OCI-LY3 (cell line): ENCODE data around the gene RPS6KA5.

Experiments
- H2AFZ ChIP-seq: fragments of 200-600, 300-600 bp; shearing (Covaris generic); 2 replicates; pipeline ENCODE4 v1.6.0; 2014; ENCODE audit warnings: antibody characterized with exemption, low read depth, low read length
- H3K27ac ChIP-seq: fragments of 200-600, 300-600 bp; sonication (generic); 2 replicates; pipeline ENCODE4 v1.5.1; 2014; ENCODE audit warnings: mild to moderate bottlenecking, low read length, moderate library complexity, mixed read lengths
- H3K27me3 ChIP-seq: fragments of 200-600, 300-600 bp; sonication (generic); 2 replicates; pipeline ENCODE4 v1.6.1; 2014; ENCODE audit warnings: low read depth, low read length, mixed read lengths
- H3K36me3 ChIP-seq: fragments of 200-600, 300-600 bp; sonication (generic); replicated peaks from 2 replicates; pipeline ENCODE3; 2014; ENCODE audit warnings: low read depth, low read length, mixed read lengths
- H3K4me1 ChIP-seq: fragments of 300-600, 200-600 bp; sonication (generic); 2 replicates; pipeline ENCODE4 v1.6.1; 2014; ENCODE audit warnings: low read length, mixed read lengths
- H3K4me2 ChIP-seq: fragments of 200-600, 300-600 bp; sonication (generic); 2 replicates; pipeline ENCODE4 v1.6.1; 2014; ENCODE audit warnings: low read length, mixed read lengths
- H3K4me3 ChIP-seq: fragments of 300-600, 200-600 bp; sonication (generic); 2 replicates; pipeline ENCODE4 v1.5.1; 2014; ENCODE audit warnings: antibody characterized with exemption, mild to moderate bottlenecking, low read length, moderate library complexity
- H3K79me2 ChIP-seq: fragments of 300-600, 200-600 bp; shearing (Covaris generic); 2 replicates; pipeline ENCODE4 v1.6.1; 2014; ENCODE audit warnings: mild to moderate bottlenecking, low read length, mixed read lengths
- H3K9ac ChIP-seq: fragments of 300-600, 200-600 bp; shearing (Covaris generic); 2 replicates; pipeline ENCODE4 v1.6.0; 2014; ENCODE audit warnings: mild to moderate bottlenecking, low read length, moderate library complexity
- H3K9me3 ChIP-seq: fragments of 200-600, 300-600 bp; shearing (Covaris generic); 2 replicates; pipeline ENCODE4 v1.6.1; 2014; ENCODE audit warnings: low read length, mixed read lengths; ENCODE audit not compliant: insufficient read depth
- H4K20me1 ChIP-seq: fragments of 200-600, 300-600 bp; sonication (generic); 2 replicates; pipeline ENCODE4 v1.6.1; 2016; ENCODE audit warnings: low read length, mixed read lengths; ENCODE audit not compliant: insufficient read depth
- EZH2phosphoT487 ChIP-seq: fragments of 200-600 bp; shearing (Covaris generic); IDR thresholded peaks from 2 replicates; pipeline ENCODE4 v1.6.1; 2018; ENCODE audit warnings: antibody characterized with exemption, mixed run types, low read depth
- TF ChIP-seq, protein P1 (sequence below): fragments of 200-600, 300-600 bp; sonication (generic); IDR thresholded peaks from 2 replicates; pipeline ENCODE4 v1.5.1; 2014; ENCODE audit warnings: antibody characterized with exemption, low read length, low read depth

Gene RPS6KA5

DNA sequence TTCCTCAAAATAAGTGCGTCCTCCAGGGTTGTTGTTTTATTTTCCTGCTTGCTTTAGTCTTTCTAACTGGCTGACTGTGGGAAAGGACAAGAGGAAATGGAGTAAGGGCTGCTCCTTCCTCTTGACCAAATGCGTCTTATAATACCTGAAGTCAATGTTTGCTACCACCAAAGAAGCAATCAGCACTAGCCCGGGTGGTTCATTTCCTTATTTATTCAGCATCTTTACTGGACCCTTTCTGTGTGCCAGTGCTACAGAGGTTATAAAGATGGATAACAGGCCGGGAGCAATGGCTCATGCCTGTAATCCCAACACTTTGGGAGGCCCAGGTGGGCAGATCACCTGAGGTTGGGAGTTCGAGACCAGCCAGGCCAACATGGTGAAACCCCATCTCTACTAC is 15.1 kb upstream of the RPS6KA5 start:
- no peaks in the 10 kb centered on the region for H3K79me2 ChIP-seq
- peaks cover 6% of the 10 kb centered on the region for H3K4me1 ChIP-seq
- H3K27me3 ChIP-seq: no peaks in the 10 kb centered on the region
- H3K4me3 ChIP-seq: no peak overlapping the region
- no peak overlapping the region for H3K27ac ChIP-seq
- TF ChIP-seq, protein P1, sequence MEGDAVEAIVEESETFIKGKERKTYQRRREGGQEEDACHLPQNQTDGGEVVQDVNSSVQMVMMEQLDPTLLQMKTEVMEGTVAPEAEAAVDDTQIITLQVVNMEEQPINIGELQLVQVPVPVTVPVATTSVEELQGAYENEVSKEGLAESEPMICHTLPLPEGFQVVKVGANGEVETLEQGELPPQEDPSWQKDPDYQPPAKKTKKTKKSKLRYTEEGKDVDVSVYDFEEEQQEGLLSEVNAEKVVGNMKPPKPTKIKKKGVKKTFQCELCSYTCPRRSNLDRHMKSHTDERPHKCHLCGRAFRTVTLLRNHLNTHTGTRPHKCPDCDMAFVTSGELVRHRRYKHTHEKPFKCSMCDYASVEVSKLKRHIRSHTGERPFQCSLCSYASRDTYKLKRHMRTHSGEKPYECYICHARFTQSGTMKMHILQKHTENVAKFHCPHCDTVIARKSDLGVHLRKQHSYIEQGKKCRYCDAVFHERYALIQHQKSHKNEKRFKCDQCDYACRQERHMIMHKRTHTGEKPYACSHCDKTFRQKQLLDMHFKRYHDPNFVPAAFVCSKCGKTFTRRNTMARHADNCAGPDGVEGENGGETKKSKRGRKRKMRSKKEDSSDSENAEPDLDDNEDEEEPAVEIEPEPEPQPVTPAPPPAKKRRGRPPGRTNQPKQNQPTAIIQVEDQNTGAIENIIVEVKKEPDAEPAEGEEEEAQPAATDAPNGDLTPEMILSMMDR: no peak
- no peak for TF ChIP-seq EZH2phosphoT487
- no peak overlapping the region for H2AFZ ChIP-seq
- H4K20me1 ChIP-seq: no peaks in the 10 kb centered on the region
- no peaks in the 10 kb centered on the region for H3K9me3 ChIP-seq
- no peak overlapping the region for H3K9ac ChIP-seq
- H3K4me2 ChIP-seq: no peak overlapping the region
- no peaks in the 10 kb centered on the region for H3K36me3 ChIP-seq

DNA sequence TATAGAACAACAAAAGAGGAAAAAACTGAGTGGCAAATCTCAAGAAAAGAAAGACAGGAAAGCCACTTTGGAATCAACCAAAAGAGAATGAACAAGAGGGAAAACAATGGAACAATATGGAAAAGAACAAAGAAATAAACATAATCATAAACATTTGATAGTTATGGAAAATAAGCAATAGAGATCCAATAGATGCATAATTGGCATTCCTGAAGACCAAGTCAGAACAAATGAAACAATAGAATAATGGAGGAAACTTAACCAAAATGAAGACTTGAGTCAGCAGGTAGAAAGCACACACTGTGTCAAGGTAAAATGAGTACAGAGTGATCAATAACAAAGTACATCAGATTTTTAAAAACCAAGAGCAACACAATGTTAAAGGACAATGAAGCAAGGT is 10.1 kb upstream of the RPS6KA5 start:
- H3K4me3 ChIP-seq: no peak overlapping the region
- H3K27me3 ChIP-seq: no peaks in the 10 kb centered on the region
- peaks cover 6% of the 10 kb centered on the region for H3K4me1 ChIP-seq
- no peaks in the 10 kb centered on the region for H4K20me1 ChIP-seq
- no peak overlapping the region for H3K9ac ChIP-seq
- H3K27ac ChIP-seq: no peak overlapping the region
- H3K36me3 ChIP-seq: no peaks in the 10 kb centered on the region
- no peaks in the 10 kb centered on the region for H3K9me3 ChIP-seq
- TF ChIP-seq, protein P1: no peak
- TF ChIP-seq EZH2phosphoT487: no peak
- H3K4me2 ChIP-seq: no peak overlapping the region
- H3K79me2 ChIP-seq: no peaks in the 10 kb centered on the region
- H2AFZ ChIP-seq: no peak overlapping the region

DNA sequence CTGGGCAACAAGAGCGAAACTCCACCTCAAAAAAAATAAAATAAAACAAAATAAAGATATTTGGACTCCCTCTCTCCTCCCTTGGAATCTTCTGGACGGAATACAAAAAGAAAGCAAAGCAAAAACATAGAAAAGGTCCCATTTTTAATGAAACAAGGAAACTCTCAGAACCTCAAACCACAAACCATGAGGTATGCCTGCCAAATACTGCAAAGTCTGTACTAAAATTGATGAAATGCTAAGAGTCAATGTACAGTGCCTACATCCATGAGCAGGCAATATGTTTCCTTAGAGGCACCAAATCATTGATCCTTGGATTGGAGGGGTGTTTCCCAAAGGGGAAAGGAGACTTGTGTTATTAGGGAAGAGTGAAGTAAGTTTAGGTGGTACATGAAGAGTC is 8.2 kb upstream of the RPS6KA5 start:
- H3K9me3 ChIP-seq: no peaks in the 10 kb centered on the region
- TF ChIP-seq EZH2phosphoT487: no peak
- TF ChIP-seq, protein P1: no peak
- H3K27ac ChIP-seq: no peak overlapping the region
- H3K9ac ChIP-seq: no peak overlapping the region
- H4K20me1 ChIP-seq: no peaks in the 10 kb centered on the region
- no peaks in the 10 kb centered on the region for H3K79me2 ChIP-seq
- H3K4me2 ChIP-seq: no peak overlapping the region
- H3K4me1 ChIP-seq: peaks cover 7% of the 10 kb centered on the region
- no peaks in the 10 kb centered on the region for H3K36me3 ChIP-seq
- no peak overlapping the region for H2AFZ ChIP-seq
- no peak overlapping the region for H3K4me3 ChIP-seq
- no peaks in the 10 kb centered on the region for H3K27me3 ChIP-seq

DNA sequence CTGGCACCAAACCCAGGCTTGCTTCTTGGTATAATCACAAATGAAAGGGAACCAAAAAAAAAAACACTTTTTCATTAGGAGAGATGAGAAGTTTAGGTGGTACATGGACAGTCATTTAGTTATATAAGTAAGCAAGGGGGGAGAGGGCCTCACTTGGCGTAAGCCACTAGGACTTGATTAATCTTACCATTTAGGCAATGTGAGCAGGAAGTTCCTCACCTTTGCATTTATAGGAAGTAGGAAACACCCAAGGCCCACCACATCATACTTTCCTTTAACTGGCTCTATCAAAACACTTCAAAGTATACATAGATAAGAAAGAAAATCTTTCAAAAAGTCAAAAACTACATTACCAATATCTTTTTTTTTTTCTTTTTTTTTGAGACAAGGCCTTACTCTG is 6.7 kb upstream of the RPS6KA5 start:
- Histone ChIP-seq H3K27me3 (no peaks in the 10 kb centered on the region), H2AFZ (no peak overlapping the region), H3K27ac (no peak overlapping the region), H3K36me3 (no peaks in the 10 kb centered on the region), H3K9me3 (no peaks in the 10 kb centered on the region), H3K9ac (no peak overlapping the region), H3K79me2 (no peaks in the 10 kb centered on the region), H3K4me1 (peaks cover 19% of the 10 kb centered on the region), H3K4me2 (no peak overlapping the region), H3K4me3 (no peak overlapping the region), H4K20me1 (no peaks in the 10 kb centered on the region)
- no peak for TF ChIP-seq EZH2phosphoT487
- TF ChIP-seq, protein P1: no peak
